HEK293 (cell line): ENCODE measurements around the gene MYRIP.

Source experiments
- CTCF ChIA-PET: fragments of 350-600 bp; formaldehyde crosslinking; extraction: SDS; loops from one replicate; lab custom pipeline; 2021; ENCODE audit warnings: antibody characterized with exemption; lab: Yijun Ruan, JAX
- POLR2A ChIA-PET: fragments of 300-600 bp; formaldehyde crosslinking; extraction: SDS; loops from one replicate; lab custom pipeline; 2020; ENCODE audit warnings: antibody characterized with exemption, inconsistent platforms; lab: Yijun Ruan, JAX
- H3K27ac ChIP-seq: fragments of 200-500 bp; sonication (Bioruptor generic); 2 replicates; pipeline ENCODE4 v1.5.1; 2014; ENCODE audit warnings: low read depth, low read length, control low read depth, inconsistent platforms; ENCODE audit errors: extremely low read depth
- H3K36me3 ChIP-seq, 2 experiments: fragments of 200-500 bp in 1 of 2; sonication (Bioruptor generic) in 1 of 2; 1 replicate in 1 of 2; 2 replicates in 1 of 2; pipeline ENCODE4 v1.5.1; 2014 to 2017; ENCODE audit warnings: inconsistent platforms in 2 of 2, low read length in 2 of 2; ENCODE audit not compliant: control insufficient read depth in 2 of 2, insufficient read depth in 1 of 2
- H3K4me1 ChIP-seq: fragments of 200-500 bp; sonication (Bioruptor generic); 2 replicates; pipeline ENCODE4 v1.5.1; 2014; ENCODE audit warnings: mild to moderate bottlenecking, low read length, inconsistent platforms; ENCODE audit not compliant: control insufficient read depth, insufficient read depth
- H3K4me3 ChIP-seq: 2 replicates; pipeline ENCODE4 v1.5.1; 2011; ENCODE audit warnings: low read depth, mild to moderate bottlenecking, control low read depth, low read length, moderate library complexity
- H3K9me3 ChIP-seq: fragments of 200-500 bp; sonication (Bioruptor generic); 2 replicates; pipeline ENCODE4 v1.5.1; 2014; ENCODE audit warnings: low read depth, low read length, inconsistent platforms; ENCODE audit not compliant: control insufficient read depth, insufficient read depth
- PRDM1 ChIP-seq: fragments of 450-650 bp; formaldehyde crosslinking; IDR thresholded peaks from 2 replicates; pipeline ENCODE4; 2016; ENCODE audit warnings: missing biosample characterization, missing genetic modification characterization
- ZFP41 ChIP-seq: fragments of 450-650 bp; formaldehyde crosslinking; IDR thresholded peaks from 2 replicates; pipeline ENCODE4 v1.5.1; 2016; ENCODE audit warnings: missing biosample characterization, missing genetic modification characterization, borderline replicate concordance
- ZNF133 ChIP-seq: fragments of 450-650 bp; formaldehyde crosslinking; IDR thresholded peaks from 2 replicates; pipeline ENCODE4 v1.5.1; 2016; ENCODE audit warnings: missing biosample characterization, missing genetic modification characterization
- ZNF140 ChIP-seq: fragments of 450-650 bp; formaldehyde crosslinking; IDR thresholded peaks from 2 replicates; pipeline ENCODE4 v1.5.1; 2016; ENCODE audit warnings: missing biosample characterization, missing genetic modification characterization
- ZNF174 ChIP-seq: fragments of 450-650 bp; formaldehyde crosslinking; IDR thresholded peaks from 2 replicates; pipeline ENCODE4 v1.5.0; 2017; ENCODE audit warnings: missing biosample characterization, mild to moderate bottlenecking, missing genetic modification characterization
- ZNF23 ChIP-seq: fragments of 450-650 bp; formaldehyde crosslinking; IDR thresholded peaks from 2 replicates; pipeline ENCODE4 v1.5.1; 2016; ENCODE audit warnings: missing biosample characterization, missing genetic modification characterization, borderline replicate concordance
- ZNF37A ChIP-seq: fragments of 450-650 bp; IDR thresholded peaks from 2 replicates; pipeline ENCODE4 v1.5.1; 2018; ENCODE audit warnings: missing biosample characterization, missing genetic modification characterization
- ZNF404 ChIP-seq: fragments of 450-650 bp; formaldehyde crosslinking; IDR thresholded peaks from 2 replicates; pipeline ENCODE4 v1.5.1; 2017; ENCODE audit warnings: missing biosample characterization, missing genetic modification characterization
- ZNF623 ChIP-seq: fragments of 450-650 bp; formaldehyde crosslinking; IDR thresholded peaks from 2 replicates; pipeline ENCODE4 v1.5.1; 2016; ENCODE audit warnings: missing biosample characterization, missing genetic modification characterization
- ZNF777 ChIP-seq: fragments of 450-650 bp; formaldehyde crosslinking; IDR thresholded peaks from 2 replicates; pipeline ENCODE4 v1.5.1; 2017; ENCODE audit warnings: missing biosample characterization, missing genetic modification characterization, borderline replicate concordance
- TF ChIP-seq, protein P1 (sequence below): fragments of 450-650 bp; formaldehyde crosslinking; IDR thresholded peaks from 2 replicates; pipeline ENCODE4 v1.5.1; 2016; ENCODE audit warnings: missing biosample characterization, missing genetic modification characterization
- TF ChIP-seq, protein P2 (sequence below): fragments of 450-650 bp; formaldehyde crosslinking; IDR thresholded peaks from 2 replicates; pipeline ENCODE4 v1.5.1; 2016; ENCODE audit warnings: missing biosample characterization, missing genetic modification characterization, low read depth
- TF ChIP-seq, protein P3 (sequence below): fragments of 450-650 bp; formaldehyde crosslinking; optimal IDR thresholded peaks from 2 replicates; pipeline ENCODE3; 2016; ENCODE audit warnings: missing biosample characterization, mild to moderate bottlenecking, missing genetic modification characterization
- TF ChIP-seq, protein P4 (sequence below): fragments of 450-650 bp; formaldehyde crosslinking; IDR thresholded peaks from 2 replicates; pipeline ENCODE4 v1.5.1; 2016; ENCODE audit warnings: missing biosample characterization, missing genetic modification characterization
- TF ChIP-seq, protein P5 (sequence below): sonication (generic); formaldehyde crosslinking; IDR thresholded peaks from 2 replicates; pipeline ENCODE4 v1.8.1; 2022; ENCODE audit warnings: mild to moderate bottlenecking, moderate library complexity, missing genetic modification reagents
- TF ChIP-seq, protein P6 (sequence below): fragments of 450-650 bp; formaldehyde crosslinking; IDR thresholded peaks from 2 replicates; pipeline ENCODE4 v1.5.1; 2016; ENCODE audit warnings: missing biosample characterization, missing genetic modification characterization, borderline replicate concordance
- TF ChIP-seq, protein P7 (sequence below): fragments of 450-650 bp; formaldehyde crosslinking; IDR thresholded peaks from 2 replicates; pipeline ENCODE4 v1.5.1; 2016; ENCODE audit warnings: missing biosample characterization, missing genetic modification characterization

Gene MYRIP

DNA sequence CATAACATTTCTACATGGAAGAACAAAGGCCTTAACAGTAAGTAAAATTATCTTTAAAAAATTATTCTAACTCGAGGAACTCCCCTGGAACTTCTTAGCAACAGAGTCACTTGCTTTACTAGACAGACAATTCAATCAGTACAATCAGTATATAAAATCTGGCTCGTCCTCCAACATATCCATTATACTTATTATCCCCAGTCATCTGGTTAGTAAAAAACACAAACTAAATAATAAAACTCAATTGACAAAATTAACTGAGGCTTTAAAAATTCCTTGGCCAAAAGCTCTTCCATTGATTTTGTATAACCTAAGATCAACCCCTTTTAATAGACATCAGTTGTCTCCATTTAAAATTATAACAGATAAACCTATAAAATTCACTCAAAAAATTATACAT is 105.6 kb downstream of the MYRIP start (continued):
- TF ChIP-seq, protein P1, sequence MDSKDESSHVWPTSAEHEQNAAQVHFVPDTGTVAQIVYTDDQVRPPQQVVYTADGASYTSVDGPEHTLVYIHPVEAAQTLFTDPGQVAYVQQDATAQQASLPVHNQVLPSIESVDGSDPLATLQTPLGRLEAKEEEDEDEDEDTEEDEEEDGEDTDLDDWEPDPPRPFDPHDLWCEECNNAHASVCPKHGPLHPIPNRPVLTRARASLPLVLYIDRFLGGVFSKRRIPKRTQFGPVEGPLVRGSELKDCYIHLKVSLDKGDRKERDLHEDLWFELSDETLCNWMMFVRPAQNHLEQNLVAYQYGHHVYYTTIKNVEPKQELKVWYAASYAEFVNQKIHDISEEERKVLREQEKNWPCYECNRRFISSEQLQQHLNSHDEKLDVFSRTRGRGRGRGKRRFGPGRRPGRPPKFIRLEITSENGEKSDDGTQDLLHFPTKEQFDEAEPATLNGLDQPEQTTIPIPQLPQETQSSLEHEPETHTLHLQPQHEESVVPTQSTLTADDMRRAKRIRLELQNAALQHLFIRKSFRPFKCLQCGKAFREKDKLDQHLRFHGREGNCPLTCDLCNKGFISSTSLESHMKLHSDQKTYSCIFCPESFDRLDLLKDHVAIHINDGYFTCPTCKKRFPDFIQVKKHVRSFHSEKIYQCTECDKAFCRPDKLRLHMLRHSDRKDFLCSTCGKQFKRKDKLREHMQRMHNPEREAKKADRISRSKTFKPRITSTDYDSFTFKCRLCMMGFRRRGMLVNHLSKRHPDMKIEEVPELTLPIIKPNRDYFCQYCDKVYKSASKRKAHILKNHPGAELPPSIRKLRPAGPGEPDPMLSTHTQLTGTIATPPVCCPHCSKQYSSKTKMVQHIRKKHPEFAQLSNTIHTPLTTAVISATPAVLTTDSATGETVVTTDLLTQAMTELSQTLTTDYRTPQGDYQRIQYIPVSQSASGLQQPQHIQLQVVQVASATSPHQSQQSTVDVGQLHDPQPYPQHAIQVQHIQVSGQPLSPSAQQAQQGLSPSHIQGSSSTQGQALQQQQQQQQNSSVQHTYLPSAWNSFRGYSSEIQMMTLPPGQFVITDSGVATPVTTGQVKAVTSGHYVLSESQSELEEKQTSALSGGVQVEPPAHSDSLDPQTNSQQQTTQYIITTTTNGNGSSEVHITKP (tag by site-specific recombination) = no peak
- TF ChIP-seq, protein P2, sequence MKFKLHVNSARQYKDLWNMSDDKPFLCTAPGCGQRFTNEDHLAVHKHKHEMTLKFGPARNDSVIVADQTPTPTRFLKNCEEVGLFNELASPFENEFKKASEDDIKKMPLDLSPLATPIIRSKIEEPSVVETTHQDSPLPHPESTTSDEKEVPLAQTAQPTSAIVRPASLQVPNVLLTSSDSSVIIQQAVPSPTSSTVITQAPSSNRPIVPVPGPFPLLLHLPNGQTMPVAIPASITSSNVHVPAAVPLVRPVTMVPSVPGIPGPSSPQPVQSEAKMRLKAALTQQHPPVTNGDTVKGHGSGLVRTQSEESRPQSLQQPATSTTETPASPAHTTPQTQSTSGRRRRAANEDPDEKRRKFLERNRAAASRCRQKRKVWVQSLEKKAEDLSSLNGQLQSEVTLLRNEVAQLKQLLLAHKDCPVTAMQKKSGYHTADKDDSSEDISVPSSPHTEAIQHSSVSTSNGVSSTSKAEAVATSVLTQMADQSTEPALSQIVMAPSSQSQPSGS (tag by site-specific recombination) = no peak
- TF ChIP-seq, protein P3, sequence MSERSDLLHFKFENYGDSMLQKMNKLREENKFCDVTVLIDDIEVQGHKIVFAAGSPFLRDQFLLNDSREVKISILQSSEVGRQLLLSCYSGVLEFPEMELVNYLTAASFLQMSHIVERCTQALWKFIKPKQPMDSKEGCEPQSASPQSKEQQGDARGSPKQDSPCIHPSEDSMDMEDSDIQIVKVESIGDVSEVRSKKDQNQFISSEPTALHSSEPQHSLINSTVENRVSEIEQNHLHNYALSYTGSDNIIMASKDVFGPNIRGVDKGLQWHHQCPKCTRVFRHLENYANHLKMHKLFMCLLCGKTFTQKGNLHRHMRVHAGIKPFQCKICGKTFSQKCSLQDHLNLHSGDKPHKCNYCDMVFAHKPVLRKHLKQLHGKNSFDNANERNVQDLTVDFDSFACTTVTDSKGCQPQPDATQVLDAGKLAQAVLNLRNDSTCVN (tag by site-specific recombination) = no peak
- TF ChIP-seq, protein P4, sequence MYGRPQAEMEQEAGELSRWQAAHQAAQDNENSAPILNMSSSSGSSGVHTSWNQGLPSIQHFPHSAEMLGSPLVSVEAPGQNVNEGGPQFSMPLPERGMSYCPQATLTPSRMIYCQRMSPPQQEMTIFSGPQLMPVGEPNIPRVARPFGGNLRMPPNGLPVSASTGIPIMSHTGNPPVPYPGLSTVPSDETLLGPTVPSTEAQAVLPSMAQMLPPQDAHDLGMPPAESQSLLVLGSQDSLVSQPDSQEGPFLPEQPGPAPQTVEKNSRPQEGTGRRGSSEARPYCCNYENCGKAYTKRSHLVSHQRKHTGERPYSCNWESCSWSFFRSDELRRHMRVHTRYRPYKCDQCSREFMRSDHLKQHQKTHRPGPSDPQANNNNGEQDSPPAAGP = no peak
- TF ChIP-seq ZNF777 (no peak), ZNF623 (tag by site-specific recombination) (no peak)

DNA sequence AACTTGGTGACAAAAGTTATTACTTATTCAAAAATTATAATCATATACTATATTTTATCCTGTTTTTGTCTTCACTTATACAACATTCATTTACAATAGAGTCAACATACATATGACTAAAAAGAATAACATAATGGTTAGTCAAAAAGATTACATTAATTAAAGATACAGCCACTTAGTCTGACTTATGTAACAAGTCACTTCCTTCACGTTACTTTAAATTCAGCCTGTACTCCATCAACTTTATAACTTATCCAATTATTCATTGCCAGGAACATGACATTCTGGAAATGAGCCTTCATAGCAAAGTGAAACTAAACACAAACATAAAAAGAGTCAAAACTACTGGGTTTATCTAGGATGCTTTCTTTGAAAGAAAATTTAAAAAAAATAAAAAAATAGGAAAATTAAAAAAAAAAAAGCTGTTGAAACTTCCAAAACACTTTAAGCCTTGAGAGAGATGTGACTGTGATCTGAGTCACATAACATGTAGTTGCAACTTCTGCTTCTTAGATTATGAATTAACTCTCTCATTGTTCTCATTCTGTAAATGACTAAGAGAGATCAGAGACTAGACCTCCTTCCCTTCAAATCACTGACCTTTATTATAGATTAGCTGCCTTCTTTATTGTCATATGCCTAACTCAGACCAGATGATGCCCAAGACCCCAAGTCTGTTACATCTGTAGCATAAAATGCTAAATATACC is 107.8 kb downstream of the MYRIP start:
- no peaks in the 10 kb centered on the region for H3K36me3 ChIP-seq
- H3K27ac ChIP-seq = no peak overlapping the region
- no peaks in the 10 kb centered on the region for H3K4me1 ChIP-seq
- CTCF ChIA-PET = no interaction called here
- H3K4me3 ChIP-seq = no peak overlapping the region
- no peaks in the 10 kb centered on the region for H3K9me3 ChIP-seq
- POLR2A ChIA-PET = no interaction called here
- TF ChIP-seq, protein P5, sequence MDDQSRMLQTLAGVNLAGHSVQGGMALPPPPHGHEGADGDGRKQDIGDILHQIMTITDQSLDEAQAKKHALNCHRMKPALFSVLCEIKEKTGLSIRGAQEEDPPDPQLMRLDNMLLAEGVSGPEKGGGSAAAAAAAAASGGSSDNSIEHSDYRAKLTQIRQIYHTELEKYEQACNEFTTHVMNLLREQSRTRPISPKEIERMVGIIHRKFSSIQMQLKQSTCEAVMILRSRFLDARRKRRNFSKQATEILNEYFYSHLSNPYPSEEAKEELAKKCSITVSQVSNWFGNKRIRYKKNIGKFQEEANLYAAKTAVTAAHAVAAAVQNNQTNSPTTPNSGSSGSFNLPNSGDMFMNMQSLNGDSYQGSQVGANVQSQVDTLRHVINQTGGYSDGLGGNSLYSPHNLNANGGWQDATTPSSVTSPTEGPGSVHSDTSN = no peak
- no peak for TF ChIP-seq ZNF404
- no peak for TF ChIP-seq PRDM1 (tag by site-specific recombination)
- TF ChIP-seq ZFP41 = no peak
- TF ChIP-seq, protein P6, sequence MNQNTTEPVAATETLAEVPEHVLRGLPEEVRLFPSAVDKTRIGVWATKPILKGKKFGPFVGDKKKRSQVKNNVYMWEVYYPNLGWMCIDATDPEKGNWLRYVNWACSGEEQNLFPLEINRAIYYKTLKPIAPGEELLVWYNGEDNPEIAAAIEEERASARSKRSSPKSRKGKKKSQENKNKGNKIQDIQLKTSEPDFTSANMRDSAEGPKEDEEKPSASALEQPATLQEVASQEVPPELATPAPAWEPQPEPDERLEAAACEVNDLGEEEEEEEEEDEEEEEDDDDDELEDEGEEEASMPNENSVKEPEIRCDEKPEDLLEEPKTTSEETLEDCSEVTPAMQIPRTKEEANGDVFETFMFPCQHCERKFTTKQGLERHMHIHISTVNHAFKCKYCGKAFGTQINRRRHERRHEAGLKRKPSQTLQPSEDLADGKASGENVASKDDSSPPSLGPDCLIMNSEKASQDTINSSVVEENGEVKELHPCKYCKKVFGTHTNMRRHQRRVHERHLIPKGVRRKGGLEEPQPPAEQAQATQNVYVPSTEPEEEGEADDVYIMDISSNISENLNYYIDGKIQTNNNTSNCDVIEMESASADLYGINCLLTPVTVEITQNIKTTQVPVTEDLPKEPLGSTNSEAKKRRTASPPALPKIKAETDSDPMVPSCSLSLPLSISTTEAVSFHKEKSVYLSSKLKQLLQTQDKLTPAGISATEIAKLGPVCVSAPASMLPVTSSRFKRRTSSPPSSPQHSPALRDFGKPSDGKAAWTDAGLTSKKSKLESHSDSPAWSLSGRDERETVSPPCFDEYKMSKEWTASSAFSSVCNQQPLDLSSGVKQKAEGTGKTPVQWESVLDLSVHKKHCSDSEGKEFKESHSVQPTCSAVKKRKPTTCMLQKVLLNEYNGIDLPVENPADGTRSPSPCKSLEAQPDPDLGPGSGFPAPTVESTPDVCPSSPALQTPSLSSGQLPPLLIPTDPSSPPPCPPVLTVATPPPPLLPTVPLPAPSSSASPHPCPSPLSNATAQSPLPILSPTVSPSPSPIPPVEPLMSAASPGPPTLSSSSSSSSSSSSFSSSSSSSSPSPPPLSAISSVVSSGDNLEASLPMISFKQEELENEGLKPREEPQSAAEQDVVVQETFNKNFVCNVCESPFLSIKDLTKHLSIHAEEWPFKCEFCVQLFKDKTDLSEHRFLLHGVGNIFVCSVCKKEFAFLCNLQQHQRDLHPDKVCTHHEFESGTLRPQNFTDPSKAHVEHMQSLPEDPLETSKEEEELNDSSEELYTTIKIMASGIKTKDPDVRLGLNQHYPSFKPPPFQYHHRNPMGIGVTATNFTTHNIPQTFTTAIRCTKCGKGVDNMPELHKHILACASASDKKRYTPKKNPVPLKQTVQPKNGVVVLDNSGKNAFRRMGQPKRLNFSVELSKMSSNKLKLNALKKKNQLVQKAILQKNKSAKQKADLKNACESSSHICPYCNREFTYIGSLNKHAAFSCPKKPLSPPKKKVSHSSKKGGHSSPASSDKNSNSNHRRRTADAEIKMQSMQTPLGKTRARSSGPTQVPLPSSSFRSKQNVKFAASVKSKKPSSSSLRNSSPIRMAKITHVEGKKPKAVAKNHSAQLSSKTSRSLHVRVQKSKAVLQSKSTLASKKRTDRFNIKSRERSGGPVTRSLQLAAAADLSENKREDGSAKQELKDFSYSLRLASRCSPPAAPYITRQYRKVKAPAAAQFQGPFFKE (tag by site-specific recombination) = no peak
- TF ChIP-seq, protein P7, sequence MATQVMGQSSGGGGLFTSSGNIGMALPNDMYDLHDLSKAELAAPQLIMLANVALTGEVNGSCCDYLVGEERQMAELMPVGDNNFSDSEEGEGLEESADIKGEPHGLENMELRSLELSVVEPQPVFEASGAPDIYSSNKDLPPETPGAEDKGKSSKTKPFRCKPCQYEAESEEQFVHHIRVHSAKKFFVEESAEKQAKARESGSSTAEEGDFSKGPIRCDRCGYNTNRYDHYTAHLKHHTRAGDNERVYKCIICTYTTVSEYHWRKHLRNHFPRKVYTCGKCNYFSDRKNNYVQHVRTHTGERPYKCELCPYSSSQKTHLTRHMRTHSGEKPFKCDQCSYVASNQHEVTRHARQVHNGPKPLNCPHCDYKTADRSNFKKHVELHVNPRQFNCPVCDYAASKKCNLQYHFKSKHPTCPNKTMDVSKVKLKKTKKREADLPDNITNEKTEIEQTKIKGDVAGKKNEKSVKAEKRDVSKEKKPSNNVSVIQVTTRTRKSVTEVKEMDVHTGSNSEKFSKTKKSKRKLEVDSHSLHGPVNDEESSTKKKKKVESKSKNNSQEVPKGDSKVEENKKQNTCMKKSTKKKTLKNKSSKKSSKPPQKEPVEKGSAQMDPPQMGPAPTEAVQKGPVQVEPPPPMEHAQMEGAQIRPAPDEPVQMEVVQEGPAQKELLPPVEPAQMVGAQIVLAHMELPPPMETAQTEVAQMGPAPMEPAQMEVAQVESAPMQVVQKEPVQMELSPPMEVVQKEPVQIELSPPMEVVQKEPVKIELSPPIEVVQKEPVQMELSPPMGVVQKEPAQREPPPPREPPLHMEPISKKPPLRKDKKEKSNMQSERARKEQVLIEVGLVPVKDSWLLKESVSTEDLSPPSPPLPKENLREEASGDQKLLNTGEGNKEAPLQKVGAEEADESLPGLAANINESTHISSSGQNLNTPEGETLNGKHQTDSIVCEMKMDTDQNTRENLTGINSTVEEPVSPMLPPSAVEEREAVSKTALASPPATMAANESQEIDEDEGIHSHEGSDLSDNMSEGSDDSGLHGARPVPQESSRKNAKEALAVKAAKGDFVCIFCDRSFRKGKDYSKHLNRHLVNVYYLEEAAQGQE (tag by site-specific recombination) = no peak
- no peak for TF ChIP-seq ZNF174 (tag by site-specific recombination)
- no peak for TF ChIP-seq ZNF37A (tag by site-specific recombination)
- TF ChIP-seq ZNF140 (tag by site-specific recombination) = no peak
- no peak for TF ChIP-seq ZNF133
- TF ChIP-seq ZNF23 (tag by site-specific recombination) = no peak
